ENCODE results near the gene ZNF600. TPM values are rescaled to one million over a fixed set of nuclear protein-coding genes. Genes with fewer than 3 reads are reported as not detected.
"Not testable (repeated sequence)": the region's sequence is repeated elsewhere in the genome, so short reads cannot be mapped to it uniquely, and the experiment has no call there.

ZNF600 gene
- total RNA-seq, 1 donor from 2014 or later = 2.9 TPM

DNA sequence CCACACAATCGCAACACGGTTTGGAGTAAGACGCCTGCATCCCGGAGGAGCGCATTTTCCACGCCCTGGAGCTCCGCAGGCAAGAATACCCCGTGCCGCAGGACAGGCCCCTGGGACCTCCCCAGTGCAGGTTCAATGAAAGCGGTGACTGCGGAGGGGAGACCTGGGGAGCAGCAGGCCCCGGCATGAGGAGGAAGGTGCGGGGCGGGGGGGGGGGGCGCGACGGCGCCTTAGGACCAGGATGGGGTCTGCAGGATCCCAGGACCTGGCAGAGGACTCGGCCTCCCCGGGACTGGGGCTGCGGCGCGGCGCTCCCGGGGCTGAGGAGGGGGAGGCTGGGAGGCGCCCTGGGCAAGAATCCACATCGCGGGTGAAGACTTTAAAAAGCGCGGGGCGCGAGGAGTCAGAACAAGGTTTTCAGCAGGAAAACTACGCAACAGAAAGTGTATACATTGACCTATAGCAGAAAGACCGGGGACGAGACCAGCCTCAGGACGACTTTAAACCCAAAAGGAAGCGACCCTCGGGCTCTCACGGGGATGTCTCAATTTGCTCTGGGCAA is 52.2 kb downstream of the ZNF600 start:
- peak; percentile 24 for DNase-seq
- TF ChIP-seq, protein P1, sequence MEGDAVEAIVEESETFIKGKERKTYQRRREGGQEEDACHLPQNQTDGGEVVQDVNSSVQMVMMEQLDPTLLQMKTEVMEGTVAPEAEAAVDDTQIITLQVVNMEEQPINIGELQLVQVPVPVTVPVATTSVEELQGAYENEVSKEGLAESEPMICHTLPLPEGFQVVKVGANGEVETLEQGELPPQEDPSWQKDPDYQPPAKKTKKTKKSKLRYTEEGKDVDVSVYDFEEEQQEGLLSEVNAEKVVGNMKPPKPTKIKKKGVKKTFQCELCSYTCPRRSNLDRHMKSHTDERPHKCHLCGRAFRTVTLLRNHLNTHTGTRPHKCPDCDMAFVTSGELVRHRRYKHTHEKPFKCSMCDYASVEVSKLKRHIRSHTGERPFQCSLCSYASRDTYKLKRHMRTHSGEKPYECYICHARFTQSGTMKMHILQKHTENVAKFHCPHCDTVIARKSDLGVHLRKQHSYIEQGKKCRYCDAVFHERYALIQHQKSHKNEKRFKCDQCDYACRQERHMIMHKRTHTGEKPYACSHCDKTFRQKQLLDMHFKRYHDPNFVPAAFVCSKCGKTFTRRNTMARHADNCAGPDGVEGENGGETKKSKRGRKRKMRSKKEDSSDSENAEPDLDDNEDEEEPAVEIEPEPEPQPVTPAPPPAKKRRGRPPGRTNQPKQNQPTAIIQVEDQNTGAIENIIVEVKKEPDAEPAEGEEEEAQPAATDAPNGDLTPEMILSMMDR (IDR thresholded peaks at IDR 0.05; ENCODE audit: borderline replicate concordance) = no peak
- Histone ChIP-seq H3K4me3 (peak overlapping the region; percentile 87), H3K27me3 (ENCODE audit: low read depth) (no peaks in the 10 kb centered on the region), H3K9me3 (replicated peaks) (no peaks in the 10 kb centered on the region), H3K4me1 (peaks cover 26% of the 10 kb centered on the region), H3K27ac (replicated peaks) (peak overlapping the region; percentile 94), H3K36me3 (peaks cover 7% of the 10 kb centered on the region)
- intact Hi-C loops (cut with micrococcal nuclease) = no loop called here

DNA sequence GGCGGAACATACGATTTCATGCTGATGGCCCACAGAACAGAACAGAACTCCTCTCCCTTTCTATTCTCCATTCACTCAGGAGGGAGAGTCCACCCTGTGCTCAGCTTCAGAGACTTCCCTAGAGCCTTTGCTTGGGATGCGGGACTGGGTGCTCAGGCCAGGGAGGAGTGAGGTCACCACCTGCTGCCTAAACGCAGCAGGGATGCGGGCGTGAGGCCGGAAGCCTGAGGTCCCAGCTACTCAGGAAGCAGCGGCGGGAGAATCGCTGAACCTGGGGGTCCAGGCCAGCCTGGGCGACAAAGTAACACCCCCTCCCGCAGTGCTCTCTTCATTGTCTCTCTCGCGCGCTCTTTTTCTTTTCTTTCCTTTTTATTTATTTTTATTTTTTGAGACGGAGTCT is 60.5 kb downstream of the ZNF600 start:
- H3K27me3 ChIP-seq (ENCODE audit: low read depth); H3K4me1 ChIP-seq; H3K9me3 ChIP-seq (replicated peaks); intact Hi-C loops (cut with micrococcal nuclease); DNase-seq; H3K4me3 ChIP-seq; H3K27ac ChIP-seq (replicated peaks): not testable (repeated sequence)
- H3K36me3 ChIP-seq = peaks cover 55% of the 10 kb centered on the region

DNA sequence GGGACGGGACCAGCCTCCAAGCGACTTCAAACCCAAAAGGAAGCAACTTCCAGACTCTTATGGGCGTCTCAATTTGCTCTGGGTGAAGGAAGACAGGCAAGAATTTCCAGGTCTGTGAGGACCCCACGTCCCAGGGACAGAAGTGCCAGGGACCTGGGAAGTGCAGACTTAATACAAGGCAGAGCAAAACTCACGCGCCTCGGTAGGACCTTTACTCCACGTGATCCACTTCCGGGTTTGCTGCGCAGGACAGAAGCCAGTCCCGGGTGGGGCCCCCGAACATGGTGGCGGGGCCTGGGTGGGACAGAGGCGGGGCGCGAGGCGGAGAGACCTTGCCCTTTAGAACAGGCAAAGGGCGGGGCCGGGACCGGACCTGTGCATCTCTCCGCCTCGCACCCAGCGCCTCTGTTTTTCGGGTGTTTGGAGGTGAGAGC is 61.0 kb downstream of the ZNF600 start:
- Histone ChIP-seq H3K27me3 (ENCODE audit: low read depth) (no peaks in the 10 kb centered on the region), H3K27ac (replicated peaks) (no peak overlapping the region), H3K36me3 (peaks cover 50% of the 10 kb centered on the region), H3K4me3 (no peak overlapping the region), H3K9me3 (replicated peaks) (no peaks in the 10 kb centered on the region), H3K4me1 (no peaks in the 10 kb centered on the region)
- TF ChIP-seq, protein P1 (IDR thresholded peaks at IDR 0.05; ENCODE audit: borderline replicate concordance) = no peak
- intact Hi-C loops (cut with micrococcal nuclease) = no loop called here
- no peak for DNase-seq

DNA sequence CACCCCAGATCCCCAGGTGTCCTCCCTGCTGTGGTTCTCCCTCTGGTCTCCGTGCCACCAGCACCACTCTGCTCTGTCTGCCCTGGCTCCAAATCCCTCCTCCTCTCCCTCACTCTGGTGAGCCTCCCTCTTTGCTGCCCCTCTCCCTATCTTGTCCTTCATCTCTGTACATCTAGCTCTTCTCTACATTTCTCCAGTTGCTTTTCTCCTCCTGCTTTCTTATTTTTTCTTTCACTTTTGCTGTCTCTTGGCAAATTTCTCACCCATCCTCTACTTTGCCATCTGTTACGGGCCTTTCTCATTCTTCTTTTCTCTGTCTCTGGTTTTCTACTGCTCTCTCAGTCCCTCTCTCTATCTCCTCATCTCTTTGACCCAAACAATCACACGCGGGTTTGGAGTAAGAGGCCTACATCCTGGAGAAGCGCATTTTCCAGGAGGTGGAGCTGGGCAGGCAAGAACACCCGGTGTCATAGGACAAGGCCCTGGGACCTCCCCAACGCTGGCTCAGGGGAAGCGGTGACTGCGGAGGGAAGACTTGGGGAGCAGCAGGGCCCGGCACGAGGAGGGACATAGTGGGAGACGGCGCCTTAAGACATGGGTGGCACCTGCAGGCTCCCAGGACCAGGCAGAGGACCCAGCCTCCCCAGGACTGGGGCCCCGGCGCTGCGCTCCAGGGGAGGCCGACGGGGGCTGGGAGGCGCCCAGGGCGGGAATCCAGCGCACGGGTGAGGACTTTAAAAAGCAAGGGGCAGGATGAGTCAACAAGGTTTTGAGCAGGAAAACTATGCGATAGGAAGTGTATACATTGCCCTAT is 61.7 kb downstream of the ZNF600 start:
- Histone ChIP-seq H3K27me3 (ENCODE audit: low read depth) (no peaks in the 10 kb centered on the region), H3K36me3 (peaks cover 48% of the 10 kb centered on the region), H3K9me3 (replicated peaks) (no peaks in the 10 kb centered on the region), H3K4me1 (no peaks in the 10 kb centered on the region), H3K27ac (replicated peaks) (no peak overlapping the region), H3K4me3 (no peak overlapping the region)
- no peak for DNase-seq
- TF ChIP-seq, protein P1 (IDR thresholded peaks at IDR 0.05; ENCODE audit: borderline replicate concordance) = no peak
- intact Hi-C loops (cut with micrococcal nuclease) = no loop called here

DNA sequence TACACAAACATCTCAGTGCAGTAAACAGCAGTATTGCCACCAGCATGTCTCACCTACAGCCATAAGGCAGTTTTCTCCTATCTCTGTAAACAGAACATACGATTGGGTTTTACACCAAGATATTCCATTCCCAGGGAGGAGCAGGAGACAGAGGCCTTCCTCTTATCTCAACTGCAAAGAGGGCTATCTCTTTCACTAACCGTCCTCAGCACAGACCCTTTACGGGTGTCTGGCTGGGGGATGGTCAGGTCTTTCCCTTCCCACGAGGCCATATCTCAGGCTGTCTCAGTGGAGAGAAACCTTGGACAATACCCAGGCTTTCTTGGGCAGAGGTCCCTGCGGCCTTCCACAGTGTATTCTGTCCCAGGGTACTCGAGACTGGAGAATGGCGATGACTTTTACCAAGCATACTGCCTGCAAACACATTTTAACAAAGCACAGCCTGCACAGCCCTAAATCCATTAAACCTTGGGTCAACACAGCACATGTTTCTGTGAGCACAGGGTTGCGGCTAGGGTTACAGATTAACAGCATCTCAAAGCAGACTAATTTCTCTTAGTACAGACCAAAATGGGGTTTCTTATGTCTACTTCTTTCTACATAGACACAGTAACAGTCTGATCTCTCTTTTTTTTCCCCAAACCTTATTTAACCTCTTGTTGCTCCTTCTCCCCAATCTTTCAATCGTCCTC is 62.5 kb downstream of the ZNF600 start:
- H3K27me3 ChIP-seq (ENCODE audit: low read depth); intact Hi-C loops (cut with micrococcal nuclease); H3K27ac ChIP-seq (replicated peaks); DNase-seq; H3K4me3 ChIP-seq; H3K9me3 ChIP-seq (replicated peaks); H3K4me1 ChIP-seq: not testable (repeated sequence)
- peaks cover 46% of the 10 kb centered on the region for H3K36me3 ChIP-seq

DNA sequence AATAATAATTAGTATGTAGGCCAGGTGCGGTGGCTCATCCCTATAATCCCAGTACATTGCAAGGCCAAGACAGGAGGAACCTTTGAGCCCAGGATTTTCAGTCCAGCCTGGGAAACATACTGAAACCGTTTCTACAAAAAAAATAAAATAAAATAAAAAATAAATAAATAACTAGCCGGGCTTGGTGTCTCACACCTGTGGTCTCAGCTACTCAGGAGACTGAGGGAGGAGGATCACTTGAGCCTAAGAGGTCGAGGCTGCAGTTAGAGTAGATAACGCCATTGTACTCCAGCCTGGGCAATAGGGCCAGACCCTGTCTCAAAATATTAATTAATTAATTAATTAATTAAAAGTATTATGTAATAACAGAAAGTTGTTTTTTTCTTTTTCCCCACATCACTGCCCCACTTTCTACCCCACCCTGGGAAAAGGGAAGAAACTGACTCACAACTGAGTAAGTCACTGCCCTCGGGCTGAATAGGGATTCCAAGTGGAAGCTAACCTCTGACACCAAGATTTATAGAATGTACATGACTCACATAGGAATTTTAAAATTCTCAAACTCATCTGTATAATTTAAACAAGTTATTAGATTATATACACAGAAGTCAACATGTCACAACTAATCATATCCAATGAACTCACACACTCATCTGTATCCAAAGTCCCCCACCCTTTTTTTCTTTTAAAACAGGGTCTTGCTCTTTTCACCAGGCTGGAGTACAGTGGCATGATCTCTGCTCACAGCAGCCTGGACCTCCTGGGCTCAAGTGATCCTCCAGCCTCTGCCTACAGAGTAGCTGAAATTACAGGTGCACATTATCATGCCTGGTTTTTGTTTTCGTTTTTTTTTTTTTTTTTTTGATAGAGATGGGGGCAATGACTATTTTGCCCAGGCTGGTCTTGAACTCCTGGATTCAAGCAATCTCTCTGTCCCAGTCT is 64.3 kb downstream of the ZNF600 start:
- DNase-seq = no peak
- TF ChIP-seq, protein P1 (IDR thresholded peaks at IDR 0.05; ENCODE audit: borderline replicate concordance) = no peak
- H3K4me1 ChIP-seq = no peaks in the 10 kb centered on the region
- H3K27ac ChIP-seq (replicated peaks) = no peak overlapping the region
- no peaks in the 10 kb centered on the region for H3K27me3 ChIP-seq (ENCODE audit: low read depth)
- H3K4me3 ChIP-seq = no peak overlapping the region
- intact Hi-C loops (cut with micrococcal nuclease) = no loop called here
- no peaks in the 10 kb centered on the region for H3K9me3 ChIP-seq (replicated peaks)
- H3K36me3 ChIP-seq = peaks cover 29% of the 10 kb centered on the region

DNA sequence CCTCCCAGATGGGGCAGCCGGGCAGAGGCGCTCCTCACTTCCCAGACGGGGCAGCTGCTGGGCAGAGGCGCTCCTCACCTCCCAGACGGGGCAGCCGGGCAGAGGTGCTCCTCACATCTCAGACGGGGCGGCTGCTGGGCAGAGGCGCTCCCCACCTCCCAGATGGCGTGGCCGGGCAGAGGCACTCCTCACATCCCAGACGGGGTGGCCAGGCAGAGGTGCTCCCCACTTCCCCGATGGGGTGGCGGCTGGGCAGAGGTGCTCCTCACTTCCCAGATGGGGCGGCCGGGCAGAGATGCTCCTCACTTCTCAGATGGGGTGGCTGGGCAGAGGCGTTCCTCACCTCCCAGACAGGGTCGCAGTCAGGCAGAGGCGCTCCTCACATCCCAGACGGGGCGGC is 66.0 kb downstream of the ZNF600 start:
- H3K4me1 ChIP-seq; DNase-seq; H3K4me3 ChIP-seq; H3K27ac ChIP-seq (replicated peaks); intact Hi-C loops (cut with micrococcal nuclease); H3K9me3 ChIP-seq (replicated peaks); H3K27me3 ChIP-seq (ENCODE audit: low read depth): not testable (repeated sequence)
- H3K36me3 ChIP-seq = peaks cover 13% of the 10 kb centered on the region

Data from left ventricle myocardium inferior (tissue), 1 donor.